Heart left ventricle (tissue), 13 donors: Measurements from ENCODE around the gene FTO.

Source experiments
- POLR2A ChIP-seq, 2 donors: fragments of 450-650 bp; IDR thresholded peaks; one replicate each; pipeline ENCODE4 v1.6.1; 2017; ENCODE audit warnings: antibody characterized with exemption in 2 of 2, mild to moderate bottlenecking in 2 of 2, moderate library complexity in 2 of 2
- TF ChIP-seq, protein P1 (sequence below), 12 donors: fragments of 200-600 bp; sonication (generic) in 4 of 12; IDR thresholded peaks; one replicate each; pipeline versions ENCODE4 v1.5.0 to v1.8.0; 2018 to 2022; ENCODE audit warnings: antibody characterized with exemption in 12 of 12, mild to moderate bottlenecking in 5 of 12
- donor health status: ischemic (EF 13 %, LVEDD 7.1; RV severe dilation, severe dysfunction).
- donor health status: DM: no; HTN: yes; CAD: no.
- donor health status: DM: no; HTN: no; CAD: no.
- donor health status: ischemic (EF 25% LVEDD 6.9; RV normal size, moderate dysfunction).
- donor health status: ischemic (EF 25% LVEDD 5.7; RV mildly dilated, moderate dysfunction).
- donor health status: ischemic (EF 35%, LVEDD 5.7; RV mildly dilated, moderate dysfunction).
- donor health status: nonischemic (EF 11% LVEDD 7.7; RV severe dilation, severe dysfunction).
- donor health status: DM: yes; HTN: yes; CAD: no.
- donor health status: PGD.
- donor health status: ischemic (EF 29% LVEDD 5.4; RV normal size, mild dysfunction).
- donor health status: nonischemic (EF 23%, LVEDD 6.1; RV moderate dilation, normal function).

DNA sequence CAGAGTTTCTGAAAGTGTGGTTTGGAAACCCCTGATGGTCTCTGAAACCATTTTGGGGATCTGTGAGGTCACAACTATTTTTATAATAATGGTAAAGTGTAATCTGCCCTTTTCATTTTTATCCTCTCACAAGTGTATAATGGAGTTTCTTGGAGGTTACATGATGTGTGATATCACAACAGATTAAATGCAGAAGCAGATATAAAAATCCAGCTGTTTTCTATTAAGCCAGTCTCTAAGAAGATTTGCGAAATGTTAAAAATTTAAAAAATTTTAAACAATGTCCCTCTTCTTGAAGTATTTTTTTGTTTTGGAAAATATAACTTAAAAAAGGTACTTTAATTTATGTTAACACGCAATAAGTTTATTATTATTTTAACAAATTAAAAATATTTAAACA lies 49.0 kb upstream of the FTO start:
- no peak for TF ChIP-seq POLR2A (IDR thresholded peaks at IDR 0.05)
- TF ChIP-seq, protein P1, sequence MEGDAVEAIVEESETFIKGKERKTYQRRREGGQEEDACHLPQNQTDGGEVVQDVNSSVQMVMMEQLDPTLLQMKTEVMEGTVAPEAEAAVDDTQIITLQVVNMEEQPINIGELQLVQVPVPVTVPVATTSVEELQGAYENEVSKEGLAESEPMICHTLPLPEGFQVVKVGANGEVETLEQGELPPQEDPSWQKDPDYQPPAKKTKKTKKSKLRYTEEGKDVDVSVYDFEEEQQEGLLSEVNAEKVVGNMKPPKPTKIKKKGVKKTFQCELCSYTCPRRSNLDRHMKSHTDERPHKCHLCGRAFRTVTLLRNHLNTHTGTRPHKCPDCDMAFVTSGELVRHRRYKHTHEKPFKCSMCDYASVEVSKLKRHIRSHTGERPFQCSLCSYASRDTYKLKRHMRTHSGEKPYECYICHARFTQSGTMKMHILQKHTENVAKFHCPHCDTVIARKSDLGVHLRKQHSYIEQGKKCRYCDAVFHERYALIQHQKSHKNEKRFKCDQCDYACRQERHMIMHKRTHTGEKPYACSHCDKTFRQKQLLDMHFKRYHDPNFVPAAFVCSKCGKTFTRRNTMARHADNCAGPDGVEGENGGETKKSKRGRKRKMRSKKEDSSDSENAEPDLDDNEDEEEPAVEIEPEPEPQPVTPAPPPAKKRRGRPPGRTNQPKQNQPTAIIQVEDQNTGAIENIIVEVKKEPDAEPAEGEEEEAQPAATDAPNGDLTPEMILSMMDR (IDR thresholded peaks at IDR 0.05) = no peak
